GM19035 (cell line): ENCODE measurements around the gene OR4S2.

Experiments used
- ATAC-seq: cut with Tn5 transposase; IDR thresholded peaks from one replicate; pipeline ENCODE4 v1.9.1; 2021; ENCODE audit not compliant: unreplicated experiment

The OR4S2 gene

GRCh38 chr11:55648027-55648426 lies at the start of gene OR4S2:
OR4S2 (plus strand) TSS chr11:55648327; CDS start chr11:55650904, 2,577 bp downstream.
- no peak for ATAC-seq

GRCh38 chr11:55607545-55607944 lies 40.6 kb upstream of the OR4S2 start, which contains the start of gene OR4C11:
OR4C11 (minus strand) TSS chr11:55607645; CDS start chr11:55604373, 3,272 bp downstream.
- ATAC-seq: no peak

GRCh38 chr11:55624531-55624930 lies 23.6 kb upstream of the OR4S2 start:
- ATAC-seq: no peak

GRCh38 chr11:55634813-55635212 lies 13.3 kb upstream of the OR4S2 start, which contains the start of gene OR4P4:
OR4P4 (plus strand) TSS chr11:55635113.
- no peak for ATAC-seq

- no peak for ATAC-seq
Measured at GRCh38 chr11:55652560-55652959, 4.4 kb downstream of the OR4S2 start.

GRCh38 chr11:55655096-55655495 lies 7.0 kb downstream of the OR4S2 start:
- no peak for ATAC-seq

GRCh38 chr11:55658031-55658573 lies 10.0 kb downstream of the OR4S2 start:
- ATAC-seq: peak; percentile 97

- ATAC-seq: peak; percentile 28
Measured at GRCh38 chr11:55658608-55659007, 10.5 kb downstream of the OR4S2 start.

GRCh38 chr11:55661901-55662300 lies 13.8 kb downstream of the OR4S2 start, which contains the start of gene OR4C6:
OR4C6 (plus strand) TSS chr11:55662201; CDS start chr11:55665167, 2,966 bp downstream.
- no peak for ATAC-seq

GRCh38 chr11:55669376-55669775 lies 21.2 kb downstream of the OR4S2 start:
- no peak for ATAC-seq

GRCh38 chr11:55673860-55674259 lies 25.7 kb downstream of the OR4S2 start:
- no peak for ATAC-seq

GRCh38 chr11:55697817-55698216 lies 49.7 kb downstream of the OR4S2 start:
- ATAC-seq: peak; percentile 84

- ATAC-seq: no peak
Measured at GRCh38 chr11:55701429-55701828, 53.3 kb downstream of the OR4S2 start.
